K562 (cell line): Measurements from ENCODE around the gene CALML4. TPM values are rescaled to one million over a fixed set of nuclear protein-coding genes. Genes with fewer than 3 reads are reported as not detected.

ENCODE experiments used
- ATAC-seq: fragments of 200-7000 bp; cut with Tn5 transposase; 3 replicates; pipeline ENCODE4 v1.9.1; 2020; ENCODE audit warnings: moderate library complexity
- BruUV-seq: library from RNA; stranded (reverse); fragments of 400-500 nt; replicated peaks from 2 replicates; lab custom pipeline; 2021; lab: Mats Ljungman, UMichigan
- CTCF ChIA-PET: fragments of 300-600 bp; formaldehyde crosslinking; extraction: SDS; loops from one replicate; lab custom pipeline; 2021; ENCODE audit warnings: low intra/inter-chr PET ratio; lab: Yijun Ruan, JAX
- POLR2A ChIA-PET: fragments of 300-600, 350-650 bp; sonication (Branson Sonifier 250); formaldehyde crosslinking; extraction: SDS; loops from one replicate; lab custom pipeline; 2021; ENCODE audit warnings: antibody characterized with exemption, inconsistent platforms; lab: Yijun Ruan, JAX
- DNase-seq, 4 experiments: peaks; one replicate each; pipeline versions ENCODE4 v3.0.0 to v3.0.0-alpha.2; 2011 to 2018; ENCODE audit warnings: low spot score in 3 of 4, mixed read lengths in 3 of 4; ENCODE audit errors: extremely low read depth in 1 of 4
- FAIRE-seq: peaks from 2 replicates; lab custom pipeline; 2011; peaks lifted over from hg19 to GRCh38; lab: Jason Lieb, UNC
- H2AFZ ChIP-seq: 2 replicates; pipeline ENCODE4 v1.6.0; 2011; ENCODE audit warnings: low read depth, low read length, control low read depth, inconsistent platforms
- H3K27ac ChIP-seq: fragments of 200-600 bp; 3 replicates; pipeline ENCODE4 v1.8.0; 2011; ENCODE audit warnings: low read depth, mild to moderate bottlenecking, control low read depth, inconsistent platforms, low read length, moderate library complexity, mixed read lengths; ENCODE audit errors: extremely low read depth
- H3K27me3 ChIP-seq, 2 experiments: fragments of 300-600 bp in 1 of 2; 2 replicates in 1 of 2; 3 replicates in 1 of 2; pipeline versions ENCODE4 v1.6.0 to v1.8.0; 2011; ENCODE audit warnings: inconsistent platforms in 2 of 2, low read length in 2 of 2, mild to moderate bottlenecking in 1 of 2, mixed read lengths in 1 of 2, moderate library complexity in 1 of 2; ENCODE audit not compliant: control insufficient read depth in 2 of 2, insufficient read depth in 2 of 2
- H3K36me3 ChIP-seq: fragments of 300-600 bp; 3 replicates; pipeline ENCODE4 v1.8.0; 2011; ENCODE audit warnings: mild to moderate bottlenecking, low read length, inconsistent platforms; ENCODE audit not compliant: control insufficient read depth, insufficient read depth
- H3K4me1 ChIP-seq, 2 experiments: fragments of 200-600 bp in 1 of 2; replicated peaks in 1 of 2; 2 replicates in 1 of 2; 3 replicates in 1 of 2; pipeline versions ENCODE4 v1.5.1 to v1.8.0; 2011; ENCODE audit warnings: inconsistent platforms in 2 of 2, low read length in 2 of 2, mild to moderate bottlenecking in 1 of 2, mixed read lengths in 1 of 2, moderate library complexity in 1 of 2; ENCODE audit not compliant: control insufficient read depth in 2 of 2, insufficient read depth in 2 of 2
- H3K4me2 ChIP-seq: 2 replicates; pipeline ENCODE4 v1.6.1; 2011; ENCODE audit warnings: low read length, control low read depth, inconsistent platforms, mixed read lengths; ENCODE audit not compliant: insufficient read depth
- H3K4me3 ChIP-seq: fragments of 200-600 bp; sonication (generic), shearing (Covaris generic); 2 replicates; pipeline ENCODE4 v1.5.1; 2016; ENCODE audit warnings: control low read depth, inconsistent platforms
- H3K79me2 ChIP-seq: fragments of 200-600 bp; 3 replicates; pipeline ENCODE4 v1.8.0; 2011; ENCODE audit warnings: low read length, inconsistent platforms; ENCODE audit not compliant: control insufficient read depth, insufficient read depth
- H3K9ac ChIP-seq, 2 experiments: 2 replicates each; pipeline versions ENCODE4 v1.6.0 to v1.6.1; 2011; ENCODE audit warnings: low read depth in 2 of 2, low read length in 2 of 2, control low read depth in 1 of 2, inconsistent platforms in 1 of 2, mild to moderate bottlenecking in 1 of 2, mixed read lengths in 1 of 2; ENCODE audit not compliant: insufficient read depth in 1 of 2
- H3K9me1 ChIP-seq: one replicate; pipeline ENCODE4 v1.6.0; 2011; ENCODE audit warnings: inconsistent platforms, mild to moderate bottlenecking, low read length, moderate library complexity; ENCODE audit not compliant: control insufficient read depth, insufficient read depth
- H3K9me3 ChIP-seq: replicated peaks from 2 replicates; pipeline ENCODE4 v1.5.1; 2011; ENCODE audit warnings: low read depth, low read length, inconsistent platforms; ENCODE audit not compliant: control insufficient read depth, insufficient read depth
- H4K20me1 ChIP-seq: replicated peaks from 2 replicates; pipeline ENCODE4 v1.6.1; 2011; ENCODE audit warnings: low read length, inconsistent platforms, mixed read lengths; ENCODE audit not compliant: control insufficient read depth, insufficient read depth
- DMBX1 ChIP-seq: fragments of 250-450 bp; sonication (Bioruptor Pico); IDR thresholded peaks from 2 replicates; pipeline ENCODE4 v1.8.0; 2022; ENCODE audit warnings: inconsistent platforms, mild to moderate bottlenecking, moderate library complexity, borderline replicate concordance
- DPF2 ChIP-seq: fragments of 450-650 bp; IDR thresholded peaks from 2 replicates; pipeline ENCODE4 v1.6.1; 2016
- IRF1 ChIP-seq: sonication (generic); formaldehyde crosslinking; IDR thresholded peaks from 2 replicates; pipeline ENCODE4 v1.8.0; 2022; ENCODE audit warnings: missing genetic modification reagents, mild to moderate bottlenecking, borderline replicate concordance
- MGA ChIP-seq: fragments of 450-650 bp; IDR thresholded peaks from 2 replicates; pipeline ENCODE4 v1.6.1; 2016; ENCODE audit warnings: mild to moderate bottlenecking, moderate library complexity
- SRSF3 ChIP-seq: fragments of 200-400 bp; formaldehyde crosslinking; IDR thresholded peaks from 2 replicates; pipeline ENCODE4 v1.6.1; 2016; ENCODE audit warnings: mild to moderate bottlenecking, low read length, moderate library complexity; ENCODE audit not compliant: insufficient read depth
- STAT5B ChIP-seq: fragments of 250-450 bp; sonication (Bioruptor Pico); IDR thresholded peaks from 2 replicates; pipeline ENCODE4 v1.8.0; 2021; ENCODE audit warnings: mild to moderate bottlenecking, inconsistent platforms
- ZNF384 ChIP-seq: IDR thresholded peaks from 2 replicates; pipeline ENCODE4 v1.6.1; 2012; ENCODE audit warnings: low read depth, low read length, improper control_type of control experiment
- WGBS: fragments of 100-300 bp; shearing (Covaris generic); methylation state at CpG from one replicate; pipeline ENCODE4 v1.1.6; 2016; ENCODE audit warnings: low coverage, mixed read lengths; ENCODE audit not compliant: insufficient coverage; ENCODE audit errors: missing lambda C conversion rate; 5-methylcytosine and 5-hydroxymethylcytosine counted together
- in situ Hi-C: fragments of 300-500 bp; cut with MboI; formaldehyde crosslinking; loops from 4 replicates; pipeline ENCODE4 v1.15.0; 2018; ENCODE audit warnings: inconsistent platforms, mixed read lengths
- intact Hi-C: fragments of 100-400 bp; cut with micrococcal nuclease; formaldehyde crosslinking; loops from 2 replicates; pipeline ENCODE4 v1.14.2; 2022
- polyA plus RNA-seq, 8 experiments: library from polyadenylated mRNA; depleted of rRNA in 4 of 8; stranded (reverse) in 5 of 8; unstranded in 3 of 8; fragments of >200 nt; fragmentation: Nextera tagmentation in 2 of 8; fragmentation: Illumina TruSeq in 1 of 8; extraction: Ambion mirVana in 2 of 8; extraction: Trizol in 1 of 8; gene quantifications; 2 replicates each; pipeline versions ENCODE4 v1.2.1 to v1.2.3, GENCODE V29; 2011 to 2014; ENCODE audit warnings: inconsistent platforms in 1 of 8, missing spikeins in 1 of 8
- total RNA-seq, 7 experiments: library from RNA; depleted of rRNA in 6 of 7; stranded (reverse); fragments of >200 nt in 6 of 7; fragmentation: Illumina TruSeq in 2 of 7; extraction: Trizol in 2 of 7; gene quantifications; 2 replicates each; pipeline versions ENCODE4 v1.2.1 to v1.2.3, GENCODE V29; 2011 to 2021; ENCODE audit warnings: low replicate concordance in 1 of 7
- TF ChIP-seq, protein P1 (sequence below): fragments of 450-650 bp; formaldehyde crosslinking; IDR thresholded peaks from 2 replicates; pipeline ENCODE4 v1.4.0; 2020; ENCODE audit warnings: mild to moderate bottlenecking, moderate library complexity

Gene CALML4
- total and polyA plus RNA-seq, 9 of the 15 experiments (the other 6 are each of a cell fraction or from before 2014, with no cell fraction given), result 2.8 to 30.6 (median 15.5) TPM

DNA sequence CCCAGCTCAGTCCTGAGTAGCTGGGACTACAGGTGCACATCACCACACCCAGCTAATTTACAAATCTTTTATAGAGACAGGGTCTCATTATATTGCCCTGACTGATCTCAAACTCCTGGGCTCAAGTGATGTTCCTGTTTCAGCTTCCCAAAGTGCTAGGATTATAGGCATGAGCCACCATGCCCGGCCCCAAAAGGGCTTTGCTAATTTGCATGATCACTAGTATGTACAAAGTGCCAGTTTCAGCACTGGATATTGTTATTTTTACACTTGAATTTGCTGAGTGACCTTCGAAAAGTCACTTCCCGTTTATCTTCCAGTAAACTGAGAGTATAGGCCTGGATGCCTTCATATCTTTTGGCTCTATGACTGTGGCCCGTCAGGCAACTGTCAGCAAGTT lies 12.2 kb upstream of the CALML4 start (continued):
- TF ChIP-seq STAT5B, result no peak
- no peak for TF ChIP-seq DMBX1
- TF ChIP-seq IRF1, result no peak
- no peak for TF ChIP-seq ZNF384
- no peak for TF ChIP-seq SRSF3

DNA sequence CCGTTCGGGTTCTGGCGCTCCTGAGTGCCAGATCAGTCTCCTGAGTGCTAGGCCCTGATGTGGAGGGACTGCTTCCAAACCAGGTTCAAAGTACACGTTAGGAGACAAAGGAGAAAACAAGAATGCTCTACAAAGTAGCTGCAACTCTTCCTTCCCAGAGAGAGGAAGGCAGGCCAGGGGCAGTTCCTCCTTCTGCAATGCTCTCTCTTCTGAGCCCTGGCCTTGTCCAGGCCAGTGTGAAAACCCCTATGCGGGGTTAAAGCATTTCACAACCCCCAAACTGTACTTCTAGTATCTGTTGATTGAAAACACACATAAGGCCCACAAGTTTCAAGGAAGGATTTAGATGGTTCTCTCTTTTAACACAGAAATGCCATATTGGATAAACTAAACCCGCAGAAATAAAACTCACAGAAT lies 9.7 kb upstream of the CALML4 start:
- Histone ChIP-seq H3K9me3 (no peaks in the 10 kb centered on the region), H2AFZ (no peak overlapping the region), H3K36me3 (peaks cover 87% of the 10 kb centered on the region), H4K20me1 (peaks cover 19% of the 10 kb centered on the region), H3K79me2 (peaks cover 62% of the 10 kb centered on the region), H3K4me2 (no peak overlapping the region), H3K4me1 (peaks cover 0 to 19% of the 10 kb centered on the region in 2 experiments; a peak in 3 of 5 replicates), H3K27me3 (no peaks in the 10 kb centered on the region), H3K27ac (no peak overlapping the region), H3K9me1 (peaks cover 9% of the 10 kb centered on the region), H3K9ac (no peak overlapping the region), H3K4me3 (no peak overlapping the region)
- ATAC-seq, result no peak
- in situ Hi-C loops, result no loop called here
- WGBS, result 96% methylated on average over 6 of the region's 6 CpGs
- intact Hi-C loops, result loop anchor here (5.0 kb wide), 1 partner anchor 353 kb away; no protein-coding TSS in a partner anchor
- DNase-seq, result no peak
- ChIA-PET POLR2A (interaction anchor here (0.6 kb wide), 1 partner anchor 314 kb away, joined by 4 read pairs; no protein-coding TSS in a partner anchor), CTCF (no interaction called here)
- no TSS peak for BruUV-seq
- no peak for FAIRE-seq
- TF ChIP-seq DPF2, result no peak
- TF ChIP-seq MGA, result no peak
- TF ChIP-seq, protein P1, sequence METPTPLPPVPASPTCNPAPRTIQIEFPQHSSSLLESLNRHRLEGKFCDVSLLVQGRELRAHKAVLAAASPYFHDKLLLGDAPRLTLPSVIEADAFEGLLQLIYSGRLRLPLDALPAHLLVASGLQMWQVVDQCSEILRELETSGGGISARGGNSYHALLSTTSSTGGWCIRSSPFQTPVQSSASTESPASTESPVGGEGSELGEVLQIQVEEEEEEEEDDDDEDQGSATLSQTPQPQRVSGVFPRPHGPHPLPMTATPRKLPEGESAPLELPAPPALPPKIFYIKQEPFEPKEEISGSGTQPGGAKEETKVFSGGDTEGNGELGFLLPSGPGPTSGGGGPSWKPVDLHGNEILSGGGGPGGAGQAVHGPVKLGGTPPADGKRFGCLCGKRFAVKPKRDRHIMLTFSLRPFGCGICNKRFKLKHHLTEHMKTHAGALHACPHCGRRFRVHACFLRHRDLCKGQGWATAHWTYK (CRISPR knock-in tag), result no peak
